IMR-90 (cell line): Measurements from ENCODE around the gene BMAL2. TPM values are rescaled to one million over a fixed set of nuclear protein-coding genes. Genes with fewer than 3 reads are reported as not detected.

ENCODE experiments used
- ATAC-seq: fragments of 200-7000 bp; cut with Tn5 transposase; 2 replicates; pipeline ENCODE4 v1.9.1; 2020; ENCODE audit warnings: low read depth, mild to moderate bottlenecking, moderate library complexity
- BruUV-seq: library from RNA; stranded (reverse); fragments of 400-500 nt; replicated peaks from 2 replicates; lab custom pipeline; 2021; lab: Mats Ljungman, UMichigan
- CTCF ChIA-PET: fragments of 300-600 bp; formaldehyde crosslinking; extraction: SDS; loops from one replicate; lab custom pipeline; 2021; ENCODE audit warnings: antibody characterized with exemption; lab: Yijun Ruan, JAX
- POLR2A ChIA-PET: fragments of 300-600 bp; sonication (Branson Sonifier 250); formaldehyde crosslinking; loops from one replicate; lab custom pipeline; 2022; ENCODE audit warnings: antibody characterized with exemption; ENCODE audit not compliant: unreplicated experiment; lab: Charles Lee
- DNase-seq: peaks from one replicate; pipeline ENCODE4 v3.0.0; 2013
- H2AFZ ChIP-seq: replicated peaks from 2 replicates; pipeline ENCODE3; 2013; ENCODE audit warnings: low read length, mild to moderate bottlenecking; ENCODE audit not compliant: poor library complexity
- H2AK5ac ChIP-seq: 2 replicates; pipeline ENCODE4 v1.6.1; 2013; ENCODE audit warnings: low read depth, low read length, inconsistent platforms
- H2AK9ac ChIP-seq: replicated peaks from 2 replicates; pipeline ENCODE3; 2013; ENCODE audit warnings: mild to moderate bottlenecking, low read depth, low read length, moderate library complexity; ENCODE audit not compliant: poor library complexity
- H2BK120ac ChIP-seq: 2 replicates; pipeline ENCODE4 v1.6.1; 2013; ENCODE audit warnings: low read depth, low read length, inconsistent platforms
- H2BK15ac ChIP-seq: 3 replicates; pipeline ENCODE4 v1.6.1; 2013; ENCODE audit warnings: low read depth, low read length, inconsistent platforms
- H2BK20ac ChIP-seq: 2 replicates; pipeline ENCODE4 v1.6.1; 2013; ENCODE audit warnings: low read depth, mild to moderate bottlenecking, inconsistent platforms, low read length, moderate library complexity
- H2BK5ac ChIP-seq: 2 replicates; pipeline ENCODE4 v1.6.1; 2013; ENCODE audit warnings: mild to moderate bottlenecking, low read depth, low read length, inconsistent platforms; ENCODE audit not compliant: poor library complexity, severe bottlenecking
- H3K14ac ChIP-seq: replicated peaks from 2 replicates; pipeline ENCODE4 v1.6.1; 2013; ENCODE audit warnings: low read depth, low read length, inconsistent platforms
- H3K18ac ChIP-seq: 2 replicates; pipeline ENCODE4 v1.6.1; 2013; ENCODE audit warnings: low read depth, low read length, control low read depth
- H3K23ac ChIP-seq: 2 replicates; pipeline ENCODE4 v1.6.1; 2013; ENCODE audit warnings: low read depth, low read length, inconsistent platforms
- H3K27ac ChIP-seq: 2 replicates; pipeline ENCODE4 v1.5.1; 2013; ENCODE audit warnings: mild to moderate bottlenecking, control low read depth, low read length; ENCODE audit not compliant: insufficient read depth
- H3K27me3 ChIP-seq: 2 replicates; pipeline ENCODE4 v1.6.1; 2013; ENCODE audit warnings: low read length; ENCODE audit not compliant: control insufficient read depth, insufficient read depth
- H3K36me3 ChIP-seq: 2 replicates; pipeline ENCODE4 v1.6.1; 2013; ENCODE audit warnings: low read length, mixed read lengths; ENCODE audit not compliant: control insufficient read depth, insufficient read depth
- H3K4ac ChIP-seq: 2 replicates; pipeline ENCODE4 v1.6.1; 2013; ENCODE audit warnings: low read depth, low read length, inconsistent platforms
- H3K4me1 ChIP-seq: 2 replicates; pipeline ENCODE4 v1.6.1; 2013; ENCODE audit warnings: low read length, mixed read lengths; ENCODE audit not compliant: control insufficient read depth, insufficient read depth
- H3K4me2 ChIP-seq: 2 replicates; pipeline ENCODE4 v1.6.1; 2013; ENCODE audit warnings: low read depth, mild to moderate bottlenecking, control low read depth, low read length, moderate library complexity
- H3K4me3 ChIP-seq: 2 replicates; pipeline ENCODE4 v1.5.1; 2013; ENCODE audit warnings: low read depth, mild to moderate bottlenecking, control low read depth, low read length, moderate library complexity; ENCODE audit not compliant: insufficient read depth
- H3K56ac ChIP-seq: 2 replicates; pipeline ENCODE4 v1.6.1; 2013; ENCODE audit warnings: low read length, inconsistent platforms; ENCODE audit not compliant: insufficient read depth; ENCODE audit errors: extremely low read depth
- H3K79me1 ChIP-seq, 2 experiments: 2 replicates each; pipeline ENCODE4 v1.6.1; 2013; ENCODE audit warnings: low read length in 2 of 2, inconsistent platforms in 1 of 2, low read depth in 1 of 2
- H3K9ac ChIP-seq: 2 replicates; pipeline ENCODE4 v1.6.1; 2013; ENCODE audit warnings: low read depth, low read length, control low read depth
- H3K9me1 ChIP-seq: 2 replicates; pipeline ENCODE4 v1.6.1; 2013; ENCODE audit warnings: low read length, inconsistent platforms; ENCODE audit not compliant: insufficient read depth
- H3K9me3 ChIP-seq: 2 replicates; pipeline ENCODE4 v1.6.1; 2013; ENCODE audit warnings: low read length; ENCODE audit not compliant: control insufficient read depth, insufficient read depth
- H4K20me1 ChIP-seq: 2 replicates; pipeline ENCODE4 v1.6.1; 2013; ENCODE audit warnings: low read length, inconsistent platforms; ENCODE audit not compliant: insufficient read depth
- H4K5ac ChIP-seq: 2 replicates; pipeline ENCODE4 v1.6.1; 2013; ENCODE audit warnings: mild to moderate bottlenecking, low read depth, low read length, control low read depth
- H4K8ac ChIP-seq, 2 experiments: 2 replicates each; pipeline ENCODE4 v1.6.1; 2013; ENCODE audit warnings: low read depth in 2 of 2, low read length in 2 of 2, control low read depth in 1 of 2, inconsistent platforms in 1 of 2
- H4K91ac ChIP-seq: 2 replicates; pipeline ENCODE4 v1.6.1; 2013; ENCODE audit warnings: low read depth, low read length, inconsistent platforms; ENCODE audit not compliant: insufficient read depth
- BHLHE40 ChIP-seq: fragments of 150-350 bp; IDR thresholded peaks from 2 replicates; pipeline ENCODE4 v1.6.1; 2016; ENCODE audit warnings: mild to moderate bottlenecking, low read depth, low read length
- CEBPB ChIP-seq: IDR thresholded peaks from 2 replicates; pipeline ENCODE4 v1.6.1; 2012; ENCODE audit warnings: low read depth, low read length, improper control_type of control experiment
- CHD1 ChIP-seq: IDR thresholded peaks from 2 replicates; pipeline ENCODE4 v1.6.1; 2012; ENCODE audit warnings: low read depth, low read length, improper control_type of control experiment
- ELK1 ChIP-seq: fragments of 150-350 bp; IDR thresholded peaks from 2 replicates; pipeline ENCODE4 v1.6.1; 2016; ENCODE audit warnings: low read depth, mild to moderate bottlenecking, low read length, moderate library complexity, borderline replicate concordance
- FOS ChIP-seq: fragments of 150-350 bp; IDR thresholded peaks from 2 replicates; pipeline ENCODE4 v1.6.1; 2016; ENCODE audit warnings: low read depth, low read length
- MAFK ChIP-seq: IDR thresholded peaks from 2 replicates; pipeline ENCODE4 v1.6.1; 2012; ENCODE audit warnings: low read depth, low read length, improper control_type of control experiment
- MXI1 ChIP-seq: IDR thresholded peaks from 2 replicates; pipeline ENCODE4 v1.6.1; 2012; ENCODE audit warnings: low read depth, mild to moderate bottlenecking, low read length, moderate library complexity, borderline replicate concordance
- NFE2L2 ChIP-seq: fragments of 150-350 bp; IDR thresholded peaks from 2 replicates; pipeline ENCODE4 v1.6.1; 2016; ENCODE audit warnings: low read depth, mild to moderate bottlenecking, low read length
- POLR2A ChIP-seq: IDR thresholded peaks from 2 replicates; pipeline ENCODE4 v1.6.1; 2012; ENCODE audit warnings: mild to moderate bottlenecking, low read depth, low read length
- RAD21 ChIP-seq: IDR thresholded peaks from 2 replicates; pipeline ENCODE4 v1.6.1; 2012; ENCODE audit warnings: low read length, improper control_type of control experiment
- RCOR1 ChIP-seq: IDR thresholded peaks from 2 replicates; pipeline ENCODE4 v1.6.1; 2012; ENCODE audit warnings: mild to moderate bottlenecking, low read length, improper control_type of control experiment; ENCODE audit not compliant: insufficient replicate concordance
- RFX5 ChIP-seq: IDR thresholded peaks from 2 replicates; pipeline ENCODE4 v1.8.0; 2012; ENCODE audit warnings: low read depth, mild to moderate bottlenecking, low read length, moderate library complexity
- SMC3 ChIP-seq: fragments of 150-350 bp; IDR thresholded peaks from 2 replicates; pipeline ENCODE4 v1.6.1; 2016; ENCODE audit warnings: low read depth, mild to moderate bottlenecking, antibody characterized with exemption, low read length, moderate library complexity
- WGBS, 2 experiments: methylation state at CpG; one replicate each; pipeline versions ENCODE4 v1.1.5 to v1.1.7; 2013; ENCODE audit warnings: missing lambda C conversion rate in 2 of 2; ENCODE audit not compliant: insufficient read length in 1 of 2; ENCODE audit errors: extremely low coverage in 2 of 2; 5-methylcytosine and 5-hydroxymethylcytosine counted together
- dilution Hi-C: fragments of 300-500 bp; cut with HindIII; formaldehyde crosslinking; loops from one replicate; pipeline ENCODE4 v1.14.3; 2018; ENCODE audit warnings: low sequenced_read_pairs; ENCODE audit not compliant: unreplicated experiment
- in situ Hi-C: fragments of 300-500 bp; cut with MboI; formaldehyde crosslinking; loops from 3 replicates; pipeline ENCODE4 v1.14.3; 2019; ENCODE audit warnings: low sequenced_read_pairs, inconsistent platforms, mixed read lengths
- intact Hi-C: fragments of 100-400 bp; cut with micrococcal nuclease; formaldehyde crosslinking; loops from 2 replicates; pipeline ENCODE4 v1.10.0; 2022
- polyA plus RNA-seq, 3 experiments: library from polyadenylated mRNA; depleted of rRNA; stranded (reverse); fragments of >200 nt; gene quantifications; 2 replicates each; pipeline ENCODE4 v1.2.3, GENCODE V29; 2012; ENCODE audit warnings: low replicate concordance in 1 of 3
- total RNA-seq: library from RNA; depleted of rRNA; stranded (reverse); fragments of >200 nt; gene quantifications from 2 replicates; pipeline ENCODE4 v1.2.3, GENCODE V29; 2012
- TF ChIP-seq, protein P1 (sequence below): conservative IDR thresholded peaks from 2 replicates; pipeline ENCODE4 v1.5.1; 2012; ENCODE audit warnings: mild to moderate bottlenecking, low read depth, low read length, improper control_type of control experiment

BMAL2 gene
- total and polyA plus RNA-seq, 2 of the 4 experiments (the other 2 are of a cell fraction) = 11.0 to 57.0 TPM

DNA sequence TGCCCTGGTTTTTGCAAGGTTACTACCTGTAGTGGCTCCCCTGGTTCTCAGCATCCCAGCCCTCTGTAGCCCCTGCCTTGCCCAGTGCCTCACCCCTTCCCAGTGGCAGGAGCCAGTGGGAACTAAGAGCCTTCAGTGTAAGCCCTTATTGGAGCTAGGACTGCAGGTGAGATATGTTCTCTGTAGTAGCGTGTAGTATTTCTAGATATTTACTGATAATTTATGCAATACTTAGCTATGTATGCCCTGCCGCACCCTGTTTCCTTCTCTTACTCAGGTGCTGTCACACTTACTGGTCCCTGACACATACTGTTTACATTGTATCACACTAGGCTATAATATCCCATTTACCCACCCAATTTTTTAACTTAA, 3.6 kb downstream of the BMAL2 start:
- in situ Hi-C loops = no loop called here
- peak overlapping the region; percentile 31; the same call in 1 of the 2 replicates for H3K23ac ChIP-seq
- H3K36me3 ChIP-seq = no peaks in the 10 kb centered on the region
- H2BK20ac ChIP-seq = no peak overlapping the region
- dilution Hi-C loops = no loop called here
- H3K27ac ChIP-seq = no peak overlapping the region
- no peak for DNase-seq
- CTCF ChIA-PET = no interaction called here
- intact Hi-C loops = no loop called here
- WGBS, 2 experiments = no CpG with 5 or more reads among the region's 2 CpGs
- ATAC-seq = no peak
- no peaks in the 10 kb centered on the region for H3K9me3 ChIP-seq
- H3K9me1 ChIP-seq = peaks cover 13% of the 10 kb centered on the region
- H3K14ac ChIP-seq = no peak overlapping the region
- no peak overlapping the region for H3K4me2 ChIP-seq
- TF ChIP-seq RFX5 = no peak
- no peak for TF ChIP-seq RAD21
- TF ChIP-seq MAFK = no peak
- no peak for TF ChIP-seq MXI1
- no peak for TF ChIP-seq SMC3
- no peak for TF ChIP-seq CHD1
- TF ChIP-seq, protein P1, sequence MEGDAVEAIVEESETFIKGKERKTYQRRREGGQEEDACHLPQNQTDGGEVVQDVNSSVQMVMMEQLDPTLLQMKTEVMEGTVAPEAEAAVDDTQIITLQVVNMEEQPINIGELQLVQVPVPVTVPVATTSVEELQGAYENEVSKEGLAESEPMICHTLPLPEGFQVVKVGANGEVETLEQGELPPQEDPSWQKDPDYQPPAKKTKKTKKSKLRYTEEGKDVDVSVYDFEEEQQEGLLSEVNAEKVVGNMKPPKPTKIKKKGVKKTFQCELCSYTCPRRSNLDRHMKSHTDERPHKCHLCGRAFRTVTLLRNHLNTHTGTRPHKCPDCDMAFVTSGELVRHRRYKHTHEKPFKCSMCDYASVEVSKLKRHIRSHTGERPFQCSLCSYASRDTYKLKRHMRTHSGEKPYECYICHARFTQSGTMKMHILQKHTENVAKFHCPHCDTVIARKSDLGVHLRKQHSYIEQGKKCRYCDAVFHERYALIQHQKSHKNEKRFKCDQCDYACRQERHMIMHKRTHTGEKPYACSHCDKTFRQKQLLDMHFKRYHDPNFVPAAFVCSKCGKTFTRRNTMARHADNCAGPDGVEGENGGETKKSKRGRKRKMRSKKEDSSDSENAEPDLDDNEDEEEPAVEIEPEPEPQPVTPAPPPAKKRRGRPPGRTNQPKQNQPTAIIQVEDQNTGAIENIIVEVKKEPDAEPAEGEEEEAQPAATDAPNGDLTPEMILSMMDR = no peak
- no peak for TF ChIP-seq NFE2L2
- no peak for TF ChIP-seq ELK1
- no peak for TF ChIP-seq BHLHE40
- no peak for TF ChIP-seq POLR2A
- TF ChIP-seq CEBPB = no peak
- TF ChIP-seq FOS = no peak
- TF ChIP-seq RCOR1 = no peak
- H4K8ac ChIP-seq = peak overlapping the region in 1 of 2 experiments; percentile 24; a peak in 1 of 4 replicates
- no peaks in the 10 kb centered on the region for H3K27me3 ChIP-seq
- H3K4me3 ChIP-seq = no peak overlapping the region
- H2BK120ac ChIP-seq = no peak overlapping the region
- no peak overlapping the region for H2AK9ac ChIP-seq
- H3K56ac ChIP-seq = no peak overlapping the region
- H4K5ac ChIP-seq = no peak overlapping the region
- H3K9ac ChIP-seq = no peak overlapping the region
- H2AK5ac ChIP-seq = peak overlapping the region; percentile 30
- no peak overlapping the region for H2BK5ac ChIP-seq
- H2AFZ ChIP-seq = no peak overlapping the region
- H4K91ac ChIP-seq = no peak overlapping the region
- no peak overlapping the region for H3K4ac ChIP-seq
- no peak overlapping the region for H2BK15ac ChIP-seq
- POLR2A ChIA-PET = no interaction called here
- H3K18ac ChIP-seq = no peak overlapping the region
- no peaks in the 10 kb centered on the region for H4K20me1 ChIP-seq
- no TSS peak for BruUV-seq
- peaks cover 12% of the 10 kb centered on the region for H3K4me1 ChIP-seq
- H3K79me1 ChIP-seq = peaks cover 30 to 61% of the 10 kb centered on the region in 2 experiments
